Neutrophil (primary cell): ENCODE data around the gene GPSM1.
A peak's percentile ranks its signal among the peaks of the same experiment; 100 is the strongest.

Source experiments
- H3K27ac ChIP-seq: fragments of 200-600 bp; sonication (generic); 2 replicates; pipeline ENCODE4 v1.5.1; 2016; ENCODE audit warnings: mild to moderate bottlenecking, moderate library complexity
- H3K27me3 ChIP-seq: fragments of 200-600 bp; sonication (generic); 2 replicates; pipeline ENCODE4 v1.6.0; 2016; ENCODE audit warnings: mild to moderate bottlenecking
- H3K36me3 ChIP-seq: fragments of 200-600 bp; sonication (generic); 2 replicates; pipeline ENCODE4 v1.5.1; 2017
- H3K4me1 ChIP-seq, 2 experiments: fragments of 200-600 bp in 1 of 2; sonication (generic) in 1 of 2; 1 replicate in 1 of 2; 2 replicates in 1 of 2; pipeline versions ENCODE4 v1.5.1 to v1.6.1; 2013 to 2016; ENCODE audit warnings: low read depth in 1 of 2, low read length in 1 of 2, mild to moderate bottlenecking in 1 of 2, moderate library complexity in 1 of 2; ENCODE audit not compliant: control insufficient read depth in 1 of 2, insufficient read depth in 1 of 2
- H3K4me3 ChIP-seq, 2 experiments: fragments of 200-600 bp in 1 of 2; sonication (generic) in 1 of 2; 1 replicate in 1 of 2; 2 replicates in 1 of 2; pipeline ENCODE4 v1.5.1; 2013 to 2016; ENCODE audit warnings: low read depth in 1 of 2, low read length in 1 of 2, mild to moderate bottlenecking in 1 of 2, moderate library complexity in 1 of 2
- H3K9me3 ChIP-seq: fragments of 200-600 bp; sonication (generic); 2 replicates; pipeline ENCODE4 v1.5.1; 2016
- TF ChIP-seq, protein P1 (sequence below): fragments of 200-600 bp; sonication (generic); IDR thresholded peaks from 2 replicates; pipeline ENCODE4 v1.5.1; 2016; ENCODE audit warnings: antibody characterized with exemption

GPSM1 gene

DNA sequence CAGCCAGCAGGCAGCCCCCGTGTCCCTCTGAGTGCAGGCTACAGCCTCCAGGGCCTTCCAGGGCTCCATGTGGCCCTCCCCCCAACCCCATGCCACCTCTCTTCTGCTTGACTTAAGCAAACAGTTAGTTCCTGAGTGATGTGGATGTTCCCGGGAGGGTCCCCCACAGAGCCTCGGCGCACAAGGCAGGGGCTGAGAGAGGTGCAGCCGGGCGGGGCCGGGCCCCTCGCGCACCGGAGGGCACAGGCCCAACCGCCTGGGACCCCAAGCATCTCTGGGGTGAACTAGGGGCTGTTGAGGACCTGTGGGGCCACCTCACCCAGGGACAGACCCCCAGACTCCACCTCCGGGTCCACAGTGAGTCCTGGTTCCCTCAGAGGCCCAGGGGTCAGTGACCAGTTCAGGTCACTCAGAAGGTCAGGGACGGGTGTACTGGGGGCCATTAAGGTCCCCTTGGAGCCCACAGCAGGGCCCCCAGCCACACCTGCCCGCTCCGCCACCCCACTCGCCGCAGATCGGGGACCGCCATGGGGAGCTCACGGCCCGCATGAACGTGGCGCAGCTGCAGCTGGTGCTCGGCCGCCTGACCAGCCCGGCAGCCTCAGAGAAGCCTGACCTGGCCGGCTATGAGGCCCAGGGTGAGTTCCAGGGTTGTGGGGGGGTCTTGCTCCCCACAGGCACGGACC, 13.2 kb downstream of the GPSM1 start:
- H3K36me3 ChIP-seq = no peaks in the 10 kb centered on the region
- no peaks in the 10 kb centered on the region for H3K9me3 ChIP-seq
- TF ChIP-seq, protein P1, sequence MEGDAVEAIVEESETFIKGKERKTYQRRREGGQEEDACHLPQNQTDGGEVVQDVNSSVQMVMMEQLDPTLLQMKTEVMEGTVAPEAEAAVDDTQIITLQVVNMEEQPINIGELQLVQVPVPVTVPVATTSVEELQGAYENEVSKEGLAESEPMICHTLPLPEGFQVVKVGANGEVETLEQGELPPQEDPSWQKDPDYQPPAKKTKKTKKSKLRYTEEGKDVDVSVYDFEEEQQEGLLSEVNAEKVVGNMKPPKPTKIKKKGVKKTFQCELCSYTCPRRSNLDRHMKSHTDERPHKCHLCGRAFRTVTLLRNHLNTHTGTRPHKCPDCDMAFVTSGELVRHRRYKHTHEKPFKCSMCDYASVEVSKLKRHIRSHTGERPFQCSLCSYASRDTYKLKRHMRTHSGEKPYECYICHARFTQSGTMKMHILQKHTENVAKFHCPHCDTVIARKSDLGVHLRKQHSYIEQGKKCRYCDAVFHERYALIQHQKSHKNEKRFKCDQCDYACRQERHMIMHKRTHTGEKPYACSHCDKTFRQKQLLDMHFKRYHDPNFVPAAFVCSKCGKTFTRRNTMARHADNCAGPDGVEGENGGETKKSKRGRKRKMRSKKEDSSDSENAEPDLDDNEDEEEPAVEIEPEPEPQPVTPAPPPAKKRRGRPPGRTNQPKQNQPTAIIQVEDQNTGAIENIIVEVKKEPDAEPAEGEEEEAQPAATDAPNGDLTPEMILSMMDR = no peak
- no peaks in the 10 kb centered on the region for H3K27me3 ChIP-seq
- peaks cover 3 to 11% of the 10 kb centered on the region in 2 experiments for H3K4me1 ChIP-seq
- no peak overlapping the region for H3K4me3 ChIP-seq
- no peak overlapping the region for H3K27ac ChIP-seq

DNA sequence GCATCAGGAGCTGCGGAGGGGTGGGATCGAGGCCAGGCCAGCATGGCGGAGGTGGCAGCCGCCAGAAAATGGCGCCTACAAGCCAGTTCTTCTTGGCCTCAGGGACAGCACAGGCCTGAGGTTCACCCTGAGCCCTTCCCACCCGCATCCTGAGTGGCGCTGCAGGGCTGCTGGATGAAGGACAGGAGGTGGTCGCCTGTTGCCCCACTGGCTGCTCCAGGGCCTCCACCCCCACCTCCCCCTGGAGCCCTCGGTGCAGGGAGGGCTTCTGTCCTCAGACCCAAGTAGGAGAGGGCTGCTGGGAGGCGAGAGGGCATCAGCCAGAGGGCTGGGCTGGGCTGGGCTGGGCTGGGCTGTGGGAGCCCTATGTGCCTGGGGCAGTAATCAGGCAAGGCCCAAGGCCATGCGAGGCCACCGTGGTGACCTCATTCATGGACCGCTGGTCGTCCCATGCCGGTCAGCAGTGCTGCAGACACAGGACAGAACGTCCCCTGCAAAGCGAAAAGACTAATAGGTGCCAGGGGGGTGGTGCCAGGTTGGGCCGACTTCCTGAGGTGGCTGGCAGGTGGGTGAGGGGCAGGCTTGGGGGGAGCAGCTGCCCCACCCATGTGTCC, 13.8 kb downstream of the GPSM1 start:
- TF ChIP-seq, protein P1 = no peak
- Histone ChIP-seq H3K27ac (no peak overlapping the region), H3K9me3 (no peaks in the 10 kb centered on the region), H3K36me3 (no peaks in the 10 kb centered on the region), H3K4me3 (no peak overlapping the region), H3K4me1 (peaks cover 3 to 11% of the 10 kb centered on the region in 2 experiments), H3K27me3 (no peaks in the 10 kb centered on the region)

DNA sequence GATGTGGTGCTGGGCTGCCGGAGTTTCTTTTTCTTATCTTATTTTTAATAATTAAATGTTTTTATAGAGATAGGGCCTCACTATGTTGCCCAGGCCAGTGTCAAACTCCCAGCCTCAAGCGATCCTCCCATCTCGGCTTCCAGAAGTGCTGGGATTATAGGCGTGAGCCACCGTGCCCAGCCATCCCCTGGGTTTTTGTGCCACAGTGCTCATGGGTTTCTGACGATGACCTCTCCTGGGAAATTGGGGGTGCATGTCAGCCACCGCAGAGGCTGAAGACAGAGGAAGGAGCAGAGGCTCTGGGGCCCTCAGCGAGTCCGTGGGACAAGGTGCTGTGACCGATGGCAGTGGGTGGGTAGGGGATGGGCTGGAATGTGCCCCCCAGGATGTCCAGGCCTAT, 14.4 kb downstream of the GPSM1 start:
- H3K4me3 ChIP-seq = no peak overlapping the region
- H3K4me1 ChIP-seq = peaks cover 3 to 11% of the 10 kb centered on the region in 2 experiments
- no peaks in the 10 kb centered on the region for H3K36me3 ChIP-seq
- H3K27me3 ChIP-seq = no peaks in the 10 kb centered on the region
- TF ChIP-seq, protein P1 = no peak
- H3K9me3 ChIP-seq = no peaks in the 10 kb centered on the region
- no peak overlapping the region for H3K27ac ChIP-seq

DNA sequence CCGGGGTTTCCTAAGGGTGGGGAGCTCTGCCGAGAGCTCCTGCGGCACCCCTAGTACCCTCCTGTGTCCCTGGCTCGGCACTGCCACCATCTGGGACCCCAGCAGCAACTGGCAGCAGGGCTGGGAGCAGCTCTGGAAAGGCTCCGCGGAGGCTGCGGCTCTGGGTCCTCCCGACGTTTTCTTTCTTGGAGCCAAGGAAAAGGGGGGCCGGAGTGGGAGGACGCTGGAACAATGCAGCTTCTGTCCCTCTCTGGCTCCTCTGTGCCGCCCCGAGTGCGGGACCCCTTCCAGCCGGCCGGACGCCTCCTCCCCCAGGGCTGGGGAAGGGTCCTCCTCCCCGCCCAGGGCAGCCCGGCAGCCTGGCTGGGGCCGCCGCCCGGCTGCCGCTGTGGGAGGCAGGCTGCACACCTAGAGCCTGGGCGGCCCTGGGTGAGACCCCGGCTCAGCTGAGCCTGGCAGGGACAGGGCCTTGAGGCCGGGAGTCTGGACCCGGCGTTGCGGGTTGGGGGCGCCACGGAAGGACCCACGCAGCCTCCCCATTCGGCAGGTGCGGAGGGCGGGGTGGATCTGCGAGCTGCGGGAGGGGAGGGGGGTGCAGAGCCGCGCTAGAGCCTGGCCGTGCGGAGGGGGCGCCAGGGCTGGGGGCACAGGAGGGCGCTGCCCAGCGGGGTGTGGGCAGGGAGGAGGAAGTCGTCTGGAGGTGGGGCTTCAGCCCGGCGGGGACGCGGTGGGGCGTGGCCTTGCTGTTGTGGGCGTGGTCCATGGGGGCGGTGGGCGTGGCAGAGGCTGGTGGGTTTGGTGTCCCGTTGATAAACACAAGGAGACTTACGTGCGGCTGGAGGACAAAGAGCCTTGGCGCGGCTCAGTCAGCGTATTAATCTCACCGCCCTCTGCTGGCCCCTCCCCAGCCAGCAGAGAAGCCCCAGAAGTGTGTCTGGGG, 15.1 kb downstream of the GPSM1 start:
- Histone ChIP-seq H3K4me1 (peaks cover 3 to 11% of the 10 kb centered on the region in 2 experiments), H3K36me3 (no peaks in the 10 kb centered on the region), H3K9me3 (no peaks in the 10 kb centered on the region), H3K27me3 (no peaks in the 10 kb centered on the region), H3K27ac (no peak overlapping the region), H3K4me3 (peak overlapping the region; percentile 42 to 64)
- TF ChIP-seq, protein P1 = no peak

DNA sequence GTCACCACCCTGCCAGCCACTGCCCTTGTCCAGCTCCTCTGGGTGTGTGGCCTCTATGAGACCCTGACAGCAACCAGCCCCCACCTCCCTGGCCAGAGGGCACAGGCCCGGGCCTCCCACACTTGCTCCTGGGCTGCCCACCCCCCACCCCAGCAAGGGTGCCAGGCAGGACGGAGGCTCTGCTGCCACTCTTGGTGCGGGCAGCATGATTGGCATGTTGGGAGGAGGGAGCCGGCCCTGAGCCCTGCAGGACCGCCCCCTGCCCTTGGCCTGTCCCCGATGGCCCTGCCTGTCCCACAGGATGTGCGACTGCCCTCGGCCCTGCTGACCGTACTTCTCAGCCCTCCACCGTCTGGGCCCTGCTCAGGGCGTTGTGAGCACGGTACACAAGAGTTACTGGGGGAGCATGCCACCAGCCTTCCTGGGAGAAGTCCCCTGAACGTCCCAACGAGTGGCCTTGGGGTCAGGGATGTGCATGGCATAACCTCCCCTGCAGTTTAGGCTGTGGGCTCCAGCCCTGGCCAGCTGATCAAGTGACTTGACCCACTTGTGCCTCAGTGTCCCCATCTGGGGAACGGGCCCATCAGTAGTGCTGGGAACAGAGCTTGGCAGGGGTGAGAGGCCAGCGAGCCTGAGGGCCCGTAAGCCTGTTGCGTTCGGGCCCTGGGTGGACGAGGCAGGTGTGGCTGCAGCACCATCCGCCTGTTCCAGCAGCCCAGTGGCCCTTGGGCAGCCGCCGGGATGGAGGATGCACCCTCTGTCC, 16.0 kb downstream of the GPSM1 start:
- no peaks in the 10 kb centered on the region for H3K9me3 ChIP-seq
- H3K4me3 ChIP-seq = peak overlapping the region in 1 of 2 experiments; percentile 64
- no peaks in the 10 kb centered on the region for H3K27me3 ChIP-seq
- H3K36me3 ChIP-seq = no peaks in the 10 kb centered on the region
- no peak overlapping the region for H3K27ac ChIP-seq
- peaks cover 3 to 11% of the 10 kb centered on the region in 2 experiments for H3K4me1 ChIP-seq
- TF ChIP-seq, protein P1 = no peak
